HEK293 (cell line): Measurements from ENCODE around the gene RGS7.

ENCODE experiments used
- CTCF ChIA-PET: fragments of 350-600 bp; formaldehyde crosslinking; extraction: SDS; loops from one replicate; lab custom pipeline; 2021; ENCODE audit warnings: antibody characterized with exemption; lab: Yijun Ruan, JAX
- POLR2A ChIA-PET: fragments of 300-600 bp; formaldehyde crosslinking; extraction: SDS; loops from one replicate; lab custom pipeline; 2020; ENCODE audit warnings: antibody characterized with exemption, inconsistent platforms; lab: Yijun Ruan, JAX
- H3K27ac ChIP-seq: fragments of 200-500 bp; sonication (Bioruptor generic); 2 replicates; pipeline ENCODE4 v1.5.1; 2014; ENCODE audit warnings: low read depth, low read length, control low read depth, inconsistent platforms; ENCODE audit errors: extremely low read depth
- H3K36me3 ChIP-seq, 2 experiments: fragments of 200-500 bp in 1 of 2; sonication (Bioruptor generic) in 1 of 2; 1 replicate in 1 of 2; 2 replicates in 1 of 2; pipeline ENCODE4 v1.5.1; 2014 to 2017; ENCODE audit warnings: inconsistent platforms in 2 of 2, low read length in 2 of 2; ENCODE audit not compliant: control insufficient read depth in 2 of 2, insufficient read depth in 1 of 2
- H3K4me1 ChIP-seq: fragments of 200-500 bp; sonication (Bioruptor generic); 2 replicates; pipeline ENCODE4 v1.5.1; 2014; ENCODE audit warnings: mild to moderate bottlenecking, low read length, inconsistent platforms; ENCODE audit not compliant: control insufficient read depth, insufficient read depth
- H3K4me3 ChIP-seq: 2 replicates; pipeline ENCODE4 v1.5.1; 2011; ENCODE audit warnings: low read depth, mild to moderate bottlenecking, control low read depth, low read length, moderate library complexity
- H3K9me3 ChIP-seq: fragments of 200-500 bp; sonication (Bioruptor generic); 2 replicates; pipeline ENCODE4 v1.5.1; 2014; ENCODE audit warnings: low read depth, low read length, inconsistent platforms; ENCODE audit not compliant: control insufficient read depth, insufficient read depth
- KLF10 ChIP-seq: fragments of 450-650 bp; IDR thresholded peaks from 2 replicates; pipeline ENCODE4 v1.5.1; 2018; ENCODE audit warnings: missing biosample characterization, mild to moderate bottlenecking, missing genetic modification characterization
- KLF16 ChIP-seq: fragments of 450-650 bp; formaldehyde crosslinking; IDR thresholded peaks from 2 replicates; pipeline ENCODE4 v1.5.1; 2017; ENCODE audit warnings: missing biosample characterization, missing genetic modification characterization
- KLF8 ChIP-seq: fragments of 450-650 bp; formaldehyde crosslinking; IDR thresholded peaks from 2 replicates; pipeline ENCODE4 v1.5.1; 2016; ENCODE audit warnings: missing biosample characterization, missing genetic modification characterization
- KLF9 ChIP-seq: fragments of 450-650 bp; formaldehyde crosslinking; IDR thresholded peaks from 2 replicates; pipeline ENCODE4 v1.5.1; 2016; ENCODE audit warnings: missing biosample characterization, missing genetic modification characterization, low read depth
- MYNN ChIP-seq: fragments of 450-650 bp; formaldehyde crosslinking; IDR thresholded peaks from 2 replicates; pipeline ENCODE4 v1.5.1; 2016; ENCODE audit warnings: missing biosample characterization, missing genetic modification characterization, borderline replicate concordance
- PATZ1 ChIP-seq: fragments of 450-650 bp; formaldehyde crosslinking; IDR thresholded peaks from 2 replicates; pipeline ENCODE4 v1.5.1; 2016; ENCODE audit warnings: missing biosample characterization, missing genetic modification characterization
- RBAK ChIP-seq: fragments of 450-650 bp; formaldehyde crosslinking; IDR thresholded peaks from 2 replicates; pipeline ENCODE4 v1.5.1; 2016; ENCODE audit warnings: missing biosample characterization, missing genetic modification characterization
- SP2 ChIP-seq: fragments of 450-650 bp; formaldehyde crosslinking; IDR thresholded peaks from 2 replicates; pipeline ENCODE4 v1.5.1; 2016; ENCODE audit warnings: missing biosample characterization, missing genetic modification characterization
- TCF7L2 ChIP-seq: IDR thresholded peaks from 2 replicates; pipeline ENCODE4 v1.6.1; 2011; ENCODE audit warnings: low read depth, mild to moderate bottlenecking, inconsistent platforms, low read length, moderate library complexity, borderline replicate concordance
- ZNF202 ChIP-seq: fragments of 450-650 bp; formaldehyde crosslinking; IDR thresholded peaks from 2 replicates; pipeline ENCODE4 v1.5.1; 2016; ENCODE audit warnings: missing biosample characterization, missing genetic modification characterization, borderline replicate concordance
- ZNF211 ChIP-seq: fragments of 450-650 bp; formaldehyde crosslinking; IDR thresholded peaks from 2 replicates; pipeline ENCODE4 v1.5.1; 2016; ENCODE audit warnings: low read depth, missing biosample characterization, missing genetic modification characterization
- ZNF274 ChIP-seq, 2 experiments: fragments of 200-500 bp in 1 of 2; fragments of 450-650 bp in 1 of 2; sonication (Bioruptor generic) in 1 of 2; formaldehyde crosslinking in 1 of 2; IDR thresholded peaks; 2 replicates each; pipeline versions ENCODE4 v1.5.1 to v1.6.1; 2014 to 2016; ENCODE audit warnings: borderline replicate concordance in 1 of 2, inconsistent platforms in 1 of 2, low read length in 1 of 2, missing biosample characterization in 1 of 2, missing genetic modification characterization in 1 of 2
- ZNF324 ChIP-seq: fragments of 450-650 bp; formaldehyde crosslinking; IDR thresholded peaks from 2 replicates; pipeline ENCODE4 v1.5.1; 2016; ENCODE audit warnings: missing biosample characterization, missing genetic modification characterization
- ZNF416 ChIP-seq: fragments of 450-650 bp; formaldehyde crosslinking; IDR thresholded peaks from 2 replicates; pipeline ENCODE4 v1.5.1; 2016; ENCODE audit warnings: missing biosample characterization, missing genetic modification characterization
- ZNF513 ChIP-seq: fragments of 450-650 bp; IDR thresholded peaks from 2 replicates; pipeline ENCODE4 v1.5.1; 2018; ENCODE audit warnings: missing biosample characterization, missing genetic modification characterization
- ZNF514 ChIP-seq: fragments of 450-650 bp; formaldehyde crosslinking; IDR thresholded peaks from 2 replicates; pipeline ENCODE4 v1.5.1; 2016; ENCODE audit warnings: missing biosample characterization, missing genetic modification characterization
- ZNF544 ChIP-seq: fragments of 450-650 bp; formaldehyde crosslinking; IDR thresholded peaks from 2 replicates; pipeline ENCODE4 v1.5.0; 2017; ENCODE audit warnings: missing biosample characterization, missing genetic modification characterization
- ZNF623 ChIP-seq: fragments of 450-650 bp; formaldehyde crosslinking; IDR thresholded peaks from 2 replicates; pipeline ENCODE4 v1.5.1; 2016; ENCODE audit warnings: missing biosample characterization, missing genetic modification characterization
- ZNF645 ChIP-seq: fragments of 450-650 bp; formaldehyde crosslinking; IDR thresholded peaks from 2 replicates; pipeline ENCODE4; 2016; ENCODE audit warnings: missing biosample characterization, missing genetic modification characterization
- ZNF664 ChIP-seq: fragments of 450-650 bp; formaldehyde crosslinking; IDR thresholded peaks from 2 replicates; pipeline ENCODE4 v1.5.1; 2016; ENCODE audit warnings: missing biosample characterization, missing genetic modification characterization
- ZNF701 ChIP-seq: fragments of 450-650 bp; formaldehyde crosslinking; IDR thresholded peaks from 2 replicates; pipeline ENCODE4 v1.5.1; 2016; ENCODE audit warnings: missing biosample characterization, missing genetic modification characterization
- ZNF76 ChIP-seq: fragments of 450-650 bp; formaldehyde crosslinking; IDR thresholded peaks from 2 replicates; pipeline ENCODE4; 2016; ENCODE audit warnings: low read depth, missing biosample characterization, missing genetic modification characterization, borderline replicate concordance

RGS7 gene

GRCh38 chr1:240824238-240824637 lies 532.8 kb downstream of the RGS7 start:
- Histone ChIP-seq H3K27ac (no peak overlapping the region), H3K4me1 (no peaks in the 10 kb centered on the region), H3K9me3 (no peaks in the 10 kb centered on the region), H3K4me3 (no peak overlapping the region), H3K36me3 (no peaks in the 10 kb centered on the region)
- TF ChIP-seq ZNF664 (tag by site-specific recombination) (no peak), PATZ1 (tag by site-specific recombination) (no peak), ZNF544 (no peak), ZNF202 (tag by site-specific recombination) (no peak), ZNF513 (tag by site-specific recombination) (no peak), ZNF324 (tag by site-specific recombination) (no peak), ZNF623 (tag by site-specific recombination) (no peak), ZNF416 (no peak)
- ChIA-PET CTCF (interaction anchor here (0.7 to 1.4 kb wide), 6 partner anchors 9 to 241 kb away, joined by 3 to 5 read pairs (median 4); no protein-coding TSS in a partner anchor), POLR2A (no interaction called here)

- Histone ChIP-seq H3K9me3 (no peaks in the 10 kb centered on the region), H3K4me3 (no peak overlapping the region), H3K27ac (no peak overlapping the region), H3K36me3 (no peaks in the 10 kb centered on the region), H3K4me1 (no peaks in the 10 kb centered on the region)
- ChIA-PET POLR2A (no interaction called here), CTCF (interaction anchor here (0.6 to 1.4 kb wide), 4 partner anchors 14 to 91 kb away, joined by 3 to 4 read pairs (median 3); no protein-coding TSS in a partner anchor)
- TF ChIP-seq ZNF514 (no peak), KLF9 (tag by site-specific recombination) (no peak), RBAK (tag by site-specific recombination) (no peak), ZNF274 (IDR thresholded peaks at IDR 0.05; ENCODE audit: low read length) (no peak), ZNF274 (tag by site-specific recombination; IDR thresholded peaks at IDR 0.05; ENCODE audit: borderline replicate concordance) (no peak), KLF10 (tag by site-specific recombination) (no peak), ZNF645 (tag by site-specific recombination) (no peak), KLF16 (no peak), ZNF76 (tag by site-specific recombination) (no peak), ZNF701 (tag by site-specific recombination) (no peak), MYNN (tag by site-specific recombination) (no peak), SP2 (no peak), TCF7L2 (no peak), KLF8 (tag by site-specific recombination) (no peak), ZNF211 (tag by site-specific recombination) (no peak)
Observed at GRCh38 chr1:240823357-240823756, 533.6 kb downstream of the RGS7 start.
